ENCODE results near the gene UGT1A7.

GRCh38 chr2:233673896-233674295, 7.8 kb upstream of the UGT1A7 start:
- TF ChIP-seq CTCF (IDR thresholded peaks at IDR 0.05), result no peak
- no peak for TF ChIP-seq POLR2AphosphoS5 (IDR thresholded peaks at IDR 0.05)

Data from prostate gland (tissue), 2 donors.